IMR-90 (cell line): ENCODE results near the gene EXOC3L4. TPM values are rescaled to one million over a fixed set of nuclear protein-coding genes. Genes with fewer than 3 reads are reported as not detected.

Experiments
- ATAC-seq: fragments of 200-7000 bp; cut with Tn5 transposase; 2 replicates; pipeline ENCODE4 v1.9.1; 2020; ENCODE audit warnings: low read depth, mild to moderate bottlenecking, moderate library complexity
- BruUV-seq: library from RNA; stranded (reverse); fragments of 400-500 nt; replicated peaks from 2 replicates; lab custom pipeline; 2021; lab: Mats Ljungman, UMichigan
- CTCF ChIA-PET: fragments of 300-600 bp; formaldehyde crosslinking; extraction: SDS; loops from one replicate; lab custom pipeline; 2021; ENCODE audit warnings: antibody characterized with exemption; lab: Yijun Ruan, JAX
- POLR2A ChIA-PET: fragments of 300-600 bp; sonication (Branson Sonifier 250); formaldehyde crosslinking; loops from one replicate; lab custom pipeline; 2022; ENCODE audit warnings: antibody characterized with exemption; ENCODE audit not compliant: unreplicated experiment; lab: Charles Lee
- DNase-seq: peaks from one replicate; pipeline ENCODE4 v3.0.0; 2013
- H2AFZ ChIP-seq: replicated peaks from 2 replicates; pipeline ENCODE3; 2013; ENCODE audit warnings: low read length, mild to moderate bottlenecking; ENCODE audit not compliant: poor library complexity
- H2AK5ac ChIP-seq: 2 replicates; pipeline ENCODE4 v1.6.1; 2013; ENCODE audit warnings: low read depth, low read length, inconsistent platforms
- H2AK9ac ChIP-seq: replicated peaks from 2 replicates; pipeline ENCODE3; 2013; ENCODE audit warnings: mild to moderate bottlenecking, low read depth, low read length, moderate library complexity; ENCODE audit not compliant: poor library complexity
- H2BK120ac ChIP-seq: 2 replicates; pipeline ENCODE4 v1.6.1; 2013; ENCODE audit warnings: low read depth, low read length, inconsistent platforms
- H2BK15ac ChIP-seq: 3 replicates; pipeline ENCODE4 v1.6.1; 2013; ENCODE audit warnings: low read depth, low read length, inconsistent platforms
- H2BK20ac ChIP-seq: 2 replicates; pipeline ENCODE4 v1.6.1; 2013; ENCODE audit warnings: low read depth, mild to moderate bottlenecking, inconsistent platforms, low read length, moderate library complexity
- H2BK5ac ChIP-seq: 2 replicates; pipeline ENCODE4 v1.6.1; 2013; ENCODE audit warnings: mild to moderate bottlenecking, low read depth, low read length, inconsistent platforms; ENCODE audit not compliant: poor library complexity, severe bottlenecking
- H3K14ac ChIP-seq: replicated peaks from 2 replicates; pipeline ENCODE4 v1.6.1; 2013; ENCODE audit warnings: low read depth, low read length, inconsistent platforms
- H3K18ac ChIP-seq: 2 replicates; pipeline ENCODE4 v1.6.1; 2013; ENCODE audit warnings: low read depth, low read length, control low read depth
- H3K23ac ChIP-seq: 2 replicates; pipeline ENCODE4 v1.6.1; 2013; ENCODE audit warnings: low read depth, low read length, inconsistent platforms
- H3K27ac ChIP-seq: 2 replicates; pipeline ENCODE4 v1.5.1; 2013; ENCODE audit warnings: mild to moderate bottlenecking, control low read depth, low read length; ENCODE audit not compliant: insufficient read depth
- H3K27me3 ChIP-seq: 2 replicates; pipeline ENCODE4 v1.6.1; 2013; ENCODE audit warnings: low read length; ENCODE audit not compliant: control insufficient read depth, insufficient read depth
- H3K36me3 ChIP-seq: 2 replicates; pipeline ENCODE4 v1.6.1; 2013; ENCODE audit warnings: low read length, mixed read lengths; ENCODE audit not compliant: control insufficient read depth, insufficient read depth
- H3K4ac ChIP-seq: 2 replicates; pipeline ENCODE4 v1.6.1; 2013; ENCODE audit warnings: low read depth, low read length, inconsistent platforms
- H3K4me1 ChIP-seq: 2 replicates; pipeline ENCODE4 v1.6.1; 2013; ENCODE audit warnings: low read length, mixed read lengths; ENCODE audit not compliant: control insufficient read depth, insufficient read depth
- H3K4me2 ChIP-seq: 2 replicates; pipeline ENCODE4 v1.6.1; 2013; ENCODE audit warnings: low read depth, mild to moderate bottlenecking, control low read depth, low read length, moderate library complexity
- H3K4me3 ChIP-seq: 2 replicates; pipeline ENCODE4 v1.5.1; 2013; ENCODE audit warnings: low read depth, mild to moderate bottlenecking, control low read depth, low read length, moderate library complexity; ENCODE audit not compliant: insufficient read depth
- H3K56ac ChIP-seq: 2 replicates; pipeline ENCODE4 v1.6.1; 2013; ENCODE audit warnings: low read length, inconsistent platforms; ENCODE audit not compliant: insufficient read depth; ENCODE audit errors: extremely low read depth
- H3K79me1 ChIP-seq, 2 experiments: 2 replicates each; pipeline ENCODE4 v1.6.1; 2013; ENCODE audit warnings: low read length in 2 of 2, inconsistent platforms in 1 of 2, low read depth in 1 of 2
- H3K9ac ChIP-seq: 2 replicates; pipeline ENCODE4 v1.6.1; 2013; ENCODE audit warnings: low read depth, low read length, control low read depth
- H3K9me1 ChIP-seq: 2 replicates; pipeline ENCODE4 v1.6.1; 2013; ENCODE audit warnings: low read length, inconsistent platforms; ENCODE audit not compliant: insufficient read depth
- H3K9me3 ChIP-seq: 2 replicates; pipeline ENCODE4 v1.6.1; 2013; ENCODE audit warnings: low read length; ENCODE audit not compliant: control insufficient read depth, insufficient read depth
- H4K20me1 ChIP-seq: 2 replicates; pipeline ENCODE4 v1.6.1; 2013; ENCODE audit warnings: low read length, inconsistent platforms; ENCODE audit not compliant: insufficient read depth
- H4K5ac ChIP-seq: 2 replicates; pipeline ENCODE4 v1.6.1; 2013; ENCODE audit warnings: mild to moderate bottlenecking, low read depth, low read length, control low read depth
- H4K8ac ChIP-seq, 2 experiments: 2 replicates each; pipeline ENCODE4 v1.6.1; 2013; ENCODE audit warnings: low read depth in 2 of 2, low read length in 2 of 2, control low read depth in 1 of 2, inconsistent platforms in 1 of 2
- H4K91ac ChIP-seq: 2 replicates; pipeline ENCODE4 v1.6.1; 2013; ENCODE audit warnings: low read depth, low read length, inconsistent platforms; ENCODE audit not compliant: insufficient read depth
- BHLHE40 ChIP-seq: fragments of 150-350 bp; IDR thresholded peaks from 2 replicates; pipeline ENCODE4 v1.6.1; 2016; ENCODE audit warnings: mild to moderate bottlenecking, low read depth, low read length
- CEBPB ChIP-seq: IDR thresholded peaks from 2 replicates; pipeline ENCODE4 v1.6.1; 2012; ENCODE audit warnings: low read depth, low read length, improper control_type of control experiment
- CHD1 ChIP-seq: IDR thresholded peaks from 2 replicates; pipeline ENCODE4 v1.6.1; 2012; ENCODE audit warnings: low read depth, low read length, improper control_type of control experiment
- FOS ChIP-seq: fragments of 150-350 bp; IDR thresholded peaks from 2 replicates; pipeline ENCODE4 v1.6.1; 2016; ENCODE audit warnings: low read depth, low read length
- MAFK ChIP-seq: IDR thresholded peaks from 2 replicates; pipeline ENCODE4 v1.6.1; 2012; ENCODE audit warnings: low read depth, low read length, improper control_type of control experiment
- MAZ ChIP-seq: IDR thresholded peaks from 2 replicates; pipeline ENCODE4 v1.6.1; 2012; ENCODE audit warnings: low read depth, mild to moderate bottlenecking, low read length, improper control_type of control experiment, moderate library complexity, borderline replicate concordance
- MXI1 ChIP-seq: IDR thresholded peaks from 2 replicates; pipeline ENCODE4 v1.6.1; 2012; ENCODE audit warnings: low read depth, mild to moderate bottlenecking, low read length, moderate library complexity, borderline replicate concordance
- NFE2L2 ChIP-seq: fragments of 150-350 bp; IDR thresholded peaks from 2 replicates; pipeline ENCODE4 v1.6.1; 2016; ENCODE audit warnings: low read depth, mild to moderate bottlenecking, low read length
- POLR2A ChIP-seq: IDR thresholded peaks from 2 replicates; pipeline ENCODE4 v1.6.1; 2012; ENCODE audit warnings: mild to moderate bottlenecking, low read depth, low read length
- RAD21 ChIP-seq: IDR thresholded peaks from 2 replicates; pipeline ENCODE4 v1.6.1; 2012; ENCODE audit warnings: low read length, improper control_type of control experiment
- RCOR1 ChIP-seq: IDR thresholded peaks from 2 replicates; pipeline ENCODE4 v1.6.1; 2012; ENCODE audit warnings: mild to moderate bottlenecking, low read length, improper control_type of control experiment; ENCODE audit not compliant: insufficient replicate concordance
- RFX5 ChIP-seq: IDR thresholded peaks from 2 replicates; pipeline ENCODE4 v1.8.0; 2012; ENCODE audit warnings: low read depth, mild to moderate bottlenecking, low read length, moderate library complexity
- SMC3 ChIP-seq: fragments of 150-350 bp; IDR thresholded peaks from 2 replicates; pipeline ENCODE4 v1.6.1; 2016; ENCODE audit warnings: low read depth, mild to moderate bottlenecking, antibody characterized with exemption, low read length, moderate library complexity
- WGBS, 2 experiments: methylation state at CpG; one replicate each; pipeline versions ENCODE4 v1.1.5 to v1.1.7; 2013; ENCODE audit warnings: missing lambda C conversion rate in 2 of 2; ENCODE audit not compliant: insufficient read length in 1 of 2; ENCODE audit errors: extremely low coverage in 2 of 2; 5-methylcytosine and 5-hydroxymethylcytosine counted together
- dilution Hi-C: fragments of 300-500 bp; cut with HindIII; formaldehyde crosslinking; loops from one replicate; pipeline ENCODE4 v1.14.3; 2018; ENCODE audit warnings: low sequenced_read_pairs; ENCODE audit not compliant: unreplicated experiment
- in situ Hi-C: fragments of 300-500 bp; cut with MboI; formaldehyde crosslinking; loops from 3 replicates; pipeline ENCODE4 v1.14.3; 2019; ENCODE audit warnings: low sequenced_read_pairs, inconsistent platforms, mixed read lengths
- intact Hi-C: fragments of 100-400 bp; cut with micrococcal nuclease; formaldehyde crosslinking; loops from 2 replicates; pipeline ENCODE4 v1.10.0; 2022
- polyA plus RNA-seq, 3 experiments: library from polyadenylated mRNA; depleted of rRNA; stranded (reverse); fragments of >200 nt; gene quantifications; 2 replicates each; pipeline ENCODE4 v1.2.3, GENCODE V29; 2012; ENCODE audit warnings: low replicate concordance in 1 of 3
- total RNA-seq: library from RNA; depleted of rRNA; stranded (reverse); fragments of >200 nt; gene quantifications from 2 replicates; pipeline ENCODE4 v1.2.3, GENCODE V29; 2012
- TF ChIP-seq, protein P1 (sequence below): fragments of 150-350 bp; IDR thresholded peaks from 2 replicates; pipeline ENCODE4 v1.6.1; 2017; ENCODE audit warnings: mild to moderate bottlenecking, antibody characterized with exemption, low read length, low read depth
- TF ChIP-seq, protein P2 (sequence below): fragments of 150-350 bp; IDR thresholded peaks from 2 replicates; pipeline ENCODE4 v1.6.1; 2016; ENCODE audit warnings: low read depth, mild to moderate bottlenecking, low read length, moderate library complexity, borderline replicate concordance
- TF ChIP-seq, protein P3 (sequence below): conservative IDR thresholded peaks from 2 replicates; pipeline ENCODE4 v1.5.1; 2012; ENCODE audit warnings: mild to moderate bottlenecking, low read depth, low read length, improper control_type of control experiment

The EXOC3L4 gene
- total and polyA plus RNA-seq, 2 of the 4 experiments (the other 2 are of a cell fraction), result not detected

DNA sequence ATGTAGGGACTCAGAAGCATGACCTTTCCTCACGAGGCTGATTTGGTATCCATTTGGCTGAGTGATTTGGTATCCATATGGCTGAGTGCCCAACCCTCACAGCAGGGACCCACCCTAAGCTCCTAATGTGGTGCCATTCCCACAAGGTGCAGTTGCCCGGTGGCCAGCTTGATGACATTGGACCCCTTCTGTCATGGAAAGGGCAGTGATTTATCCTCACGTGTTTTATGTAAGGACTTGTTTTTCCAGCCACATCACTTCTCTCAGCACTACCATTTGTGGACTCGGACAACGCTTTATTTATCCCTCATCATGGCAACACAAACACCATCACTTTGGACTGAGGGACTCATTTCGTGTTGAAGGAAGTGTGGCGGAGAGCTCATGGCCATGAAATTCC lies 28.7 kb upstream of the EXOC3L4 start:
- H3K79me1 ChIP-seq, result no peaks in the 10 kb centered on the region
- no peak overlapping the region for H2AK9ac ChIP-seq
- H3K23ac ChIP-seq, result no peak overlapping the region
- H2AK5ac ChIP-seq, result no peak overlapping the region
- no TSS peak for BruUV-seq
- H3K18ac ChIP-seq, result no peak overlapping the region
- TF ChIP-seq CEBPB (no peak), MAFK (no peak), SMC3 (no peak), CHD1 (no peak), RAD21 (no peak), RCOR1 (no peak), FOS (no peak), MXI1 (no peak), BHLHE40 (no peak), NFE2L2 (no peak), MAZ (no peak), POLR2A (no peak), RFX5 (no peak)
- TF ChIP-seq, protein P1, sequence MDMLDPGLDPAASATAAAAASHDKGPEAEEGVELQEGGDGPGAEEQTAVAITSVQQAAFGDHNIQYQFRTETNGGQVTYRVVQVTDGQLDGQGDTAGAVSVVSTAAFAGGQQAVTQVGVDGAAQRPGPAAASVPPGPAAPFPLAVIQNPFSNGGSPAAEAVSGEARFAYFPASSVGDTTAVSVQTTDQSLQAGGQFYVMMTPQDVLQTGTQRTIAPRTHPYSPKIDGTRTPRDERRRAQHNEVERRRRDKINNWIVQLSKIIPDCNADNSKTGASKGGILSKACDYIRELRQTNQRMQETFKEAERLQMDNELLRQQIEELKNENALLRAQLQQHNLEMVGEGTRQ, result no peak
- TF ChIP-seq, protein P2, sequence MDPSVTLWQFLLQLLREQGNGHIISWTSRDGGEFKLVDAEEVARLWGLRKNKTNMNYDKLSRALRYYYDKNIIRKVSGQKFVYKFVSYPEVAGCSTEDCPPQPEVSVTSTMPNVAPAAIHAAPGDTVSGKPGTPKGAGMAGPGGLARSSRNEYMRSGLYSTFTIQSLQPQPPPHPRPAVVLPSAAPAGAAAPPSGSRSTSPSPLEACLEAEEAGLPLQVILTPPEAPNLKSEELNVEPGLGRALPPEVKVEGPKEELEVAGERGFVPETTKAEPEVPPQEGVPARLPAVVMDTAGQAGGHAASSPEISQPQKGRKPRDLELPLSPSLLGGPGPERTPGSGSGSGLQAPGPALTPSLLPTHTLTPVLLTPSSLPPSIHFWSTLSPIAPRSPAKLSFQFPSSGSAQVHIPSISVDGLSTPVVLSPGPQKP, result no peak
- TF ChIP-seq, protein P3, sequence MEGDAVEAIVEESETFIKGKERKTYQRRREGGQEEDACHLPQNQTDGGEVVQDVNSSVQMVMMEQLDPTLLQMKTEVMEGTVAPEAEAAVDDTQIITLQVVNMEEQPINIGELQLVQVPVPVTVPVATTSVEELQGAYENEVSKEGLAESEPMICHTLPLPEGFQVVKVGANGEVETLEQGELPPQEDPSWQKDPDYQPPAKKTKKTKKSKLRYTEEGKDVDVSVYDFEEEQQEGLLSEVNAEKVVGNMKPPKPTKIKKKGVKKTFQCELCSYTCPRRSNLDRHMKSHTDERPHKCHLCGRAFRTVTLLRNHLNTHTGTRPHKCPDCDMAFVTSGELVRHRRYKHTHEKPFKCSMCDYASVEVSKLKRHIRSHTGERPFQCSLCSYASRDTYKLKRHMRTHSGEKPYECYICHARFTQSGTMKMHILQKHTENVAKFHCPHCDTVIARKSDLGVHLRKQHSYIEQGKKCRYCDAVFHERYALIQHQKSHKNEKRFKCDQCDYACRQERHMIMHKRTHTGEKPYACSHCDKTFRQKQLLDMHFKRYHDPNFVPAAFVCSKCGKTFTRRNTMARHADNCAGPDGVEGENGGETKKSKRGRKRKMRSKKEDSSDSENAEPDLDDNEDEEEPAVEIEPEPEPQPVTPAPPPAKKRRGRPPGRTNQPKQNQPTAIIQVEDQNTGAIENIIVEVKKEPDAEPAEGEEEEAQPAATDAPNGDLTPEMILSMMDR, result no peak
- H2AFZ ChIP-seq, result no peak overlapping the region
- no peaks in the 10 kb centered on the region; the same call in 1 of the 2 replicates for H4K20me1 ChIP-seq
- no peak overlapping the region for H3K56ac ChIP-seq
- H2BK5ac ChIP-seq, result no peak overlapping the region
- H2BK20ac ChIP-seq, result no peak overlapping the region
- H4K5ac ChIP-seq, result no peak overlapping the region
- ChIA-PET CTCF (no interaction called here), POLR2A (no interaction called here)
- H2BK120ac ChIP-seq, result no peak overlapping the region
- H2BK15ac ChIP-seq, result no peak overlapping the region
- WGBS, 2 experiments, result no CpG with 5 or more reads among the region's 7 CpGs
- in situ Hi-C loops, result no loop called here
- dilution Hi-C loops, result no loop called here
- no peak overlapping the region for H4K8ac ChIP-seq
- no peaks in the 10 kb centered on the region for H3K9me1 ChIP-seq
- H3K27ac ChIP-seq, result no peak overlapping the region
- H3K36me3 ChIP-seq, result no peaks in the 10 kb centered on the region
- ATAC-seq, result no peak
- no peak for DNase-seq
- no peak overlapping the region for H3K4me2 ChIP-seq
- H3K4me1 ChIP-seq, result peaks cover 2% of the 10 kb centered on the region; the same call in 1 of the 2 replicates
- H3K4me3 ChIP-seq, result no peak overlapping the region
- no peak overlapping the region for H4K91ac ChIP-seq
- H3K9me3 ChIP-seq, result no peaks in the 10 kb centered on the region
- H3K9ac ChIP-seq, result no peak overlapping the region
- intact Hi-C loops, result no loop called here
- H3K14ac ChIP-seq, result no peak overlapping the region
- H3K4ac ChIP-seq, result no peak overlapping the region
- H3K27me3 ChIP-seq, result no peaks in the 10 kb centered on the region
